Heart right ventricle (tissue), 16 donors: ENCODE measurements around the gene HOXA2. TPM values are rescaled to one million over a fixed set of nuclear protein-coding genes. Genes with fewer than 3 reads are reported as not detected.

Experiments
- ATAC-seq, 8 donors: fragments of 200-7000 bp; cut with Tn5 transposase; one replicate each; pipeline ENCODE4 v1.9.1; 2020; ENCODE audit warnings: mild to moderate bottlenecking in 8 of 8, moderate library complexity in 8 of 8, moderate number of reproducible peaks in 1 of 8
- DNase-seq, 2 donors: peaks; one replicate each; pipeline ENCODE4 v3.0.0-alpha.2; 2020
- H3K27ac ChIP-seq, 10 donors: fragments of 200-600 bp; sonication (generic) in 2 of 10; one replicate each; pipeline versions ENCODE4 v1.5.0 to v1.8.0; 2020 to 2022; ENCODE audit warnings: mild to moderate bottlenecking in 3 of 10
- H3K27me3 ChIP-seq, 7 donors: fragments of 200-600 bp; one replicate each; pipeline ENCODE4 v1.8.0; 2021 to 2022; ENCODE audit warnings: mild to moderate bottlenecking in 2 of 7
- H3K36me3 ChIP-seq, 9 donors: fragments of 200-600 bp; sonication (generic) in 1 of 9; one replicate each; pipeline versions ENCODE4 v1.5.0 to v1.8.0; 2020 to 2022; ENCODE audit warnings: mild to moderate bottlenecking in 2 of 9
- H3K4me1 ChIP-seq, 9 donors: fragments of 200-600 bp; sonication (generic) in 1 of 9; one replicate each; pipeline versions ENCODE4 v1.5.0 to v1.8.0; 2020 to 2022; ENCODE audit warnings: mild to moderate bottlenecking in 4 of 9
- H3K4me3 ChIP-seq, 10 donors: fragments of 200-600 bp; sonication (generic) in 2 of 10; one replicate each; pipeline versions ENCODE4 v1.5.0 to v1.8.0; 2020 to 2022; ENCODE audit warnings: mild to moderate bottlenecking in 7 of 10, moderate library complexity in 2 of 10
- H3K9me3 ChIP-seq, 11 donors: fragments of 200-600 bp in 10 of 11; sonication (generic) in 2 of 11; one replicate each; pipeline versions ENCODE4 v1.5.0 to v1.8.0; 2013 to 2022; ENCODE audit warnings: mild to moderate bottlenecking in 2 of 11, control low read depth in 1 of 11, moderate library complexity in 1 of 11
- WGBS, 2 donors: extraction: QIAGEN DNeasy Blood & Tissue Kit; methylation state at CpG; one replicate each; pipeline ENCODE4 v1.1.7; 2013; ENCODE audit warnings: inconsistent platforms in 1 of 2; 5-methylcytosine and 5-hydroxymethylcytosine counted together
- intact Hi-C, 10 donors: fragments of 100-400 bp; cut with DNase I; formaldehyde crosslinking; loops; one replicate each; pipeline versions ENCODE4 v1.11.1 to v1.14.2; 2022
- polyA plus RNA-seq, 2 donors: library from polyadenylated mRNA; stranded (reverse); fragments of 200-250 nt; gene quantifications; one replicate each; pipeline ENCODE4 v1.2.3, GENCODE V29; 2013
- total RNA-seq, 10 donors: library from RNA; stranded (reverse); fragmentation: NEBNext Ultra II Directional in 3 of 10; extraction: Animal tissue kit (Norgen Biotek cat#: 25700) in 3 of 10; gene quantifications; one replicate each; pipeline versions ENCODE4 v1.2.1 to v1.2.4, GENCODE V29; 2021 to 2023
- TF ChIP-seq, protein P1 (sequence below), 9 donors: fragments of 200-600 bp; sonication (generic) in 2 of 9; IDR thresholded peaks; one replicate each; pipeline versions ENCODE4 v1.5.0 to v1.8.0; 2021 to 2022; ENCODE audit warnings: antibody characterized with exemption in 9 of 9, mild to moderate bottlenecking in 5 of 9, moderate library complexity in 1 of 9
- donor health status: Arrhythmogenic right ventricular cardiomyopathy.
- donor health status: ischemic (EF 13 %, LVEDD 7.1; RV severe dilation, severe dysfunction).
- donor health status: healthy with polysubstance abuse.
- donor health status: DM: no; HTN: yes; CAD: no.
- donor health status: DM: no; HTN: no; CAD: no.
- donor health status: ischemic (EF 25% LVEDD 6.9; RV normal size, moderate dysfunction).
- donor health status: ischemic (EF 25% LVEDD 5.7; RV mildly dilated, moderate dysfunction).
- donor health status: healthy.
- donor health status: DM: yes; HTN: yes; CAD: no.
- donor health status: Ischemic cardiomyopathy.
- donor health status: ischemic (EF 35%, LVEDD 5.7; RV mildly dilated, moderate dysfunction).
- donor health status: nonischemic (EF 11% LVEDD 7.7; RV severe dilation, severe dysfunction).
- donor health status: DM: yes; HTN: yes; CAD: no.
- donor health status: PGD.
- donor health status: ischemic (EF 29% LVEDD 5.4; RV normal size, mild dysfunction).
- donor health status: nonischemic (EF 23%, LVEDD 6.1; RV moderate dilation, normal function).

The HOXA2 gene
- total and polyA plus RNA-seq, 12 donors, result 0.10 to 0.23 (median 0.19) TPM; not detected in 8

- WGBS, 2 donors, result 26 to 28% methylated on average over 6 of the region's 6 CpGs
- Histone ChIP-seq H3K36me3 (no peaks in the 10 kb centered on the region), H3K4me3 (no peak overlapping the region), H3K9me3 (no peaks in the 10 kb centered on the region), H3K4me1 (peaks cover 0 to 14% (median 0%) of the 10 kb centered on the region in 9 donors), H3K27ac (no peak overlapping the region), H3K27me3 (peaks cover 45 to 100% (median 99%) of the 10 kb centered on the region in 7 donors)
- ATAC-seq, result no peak
- intact Hi-C loops, result loop anchor here in 1 of 10 donors (5.0 kb wide), 1 partner anchor 36 kb away; the partner anchor contains the start of gene HOXA1
- TF ChIP-seq, protein P1, sequence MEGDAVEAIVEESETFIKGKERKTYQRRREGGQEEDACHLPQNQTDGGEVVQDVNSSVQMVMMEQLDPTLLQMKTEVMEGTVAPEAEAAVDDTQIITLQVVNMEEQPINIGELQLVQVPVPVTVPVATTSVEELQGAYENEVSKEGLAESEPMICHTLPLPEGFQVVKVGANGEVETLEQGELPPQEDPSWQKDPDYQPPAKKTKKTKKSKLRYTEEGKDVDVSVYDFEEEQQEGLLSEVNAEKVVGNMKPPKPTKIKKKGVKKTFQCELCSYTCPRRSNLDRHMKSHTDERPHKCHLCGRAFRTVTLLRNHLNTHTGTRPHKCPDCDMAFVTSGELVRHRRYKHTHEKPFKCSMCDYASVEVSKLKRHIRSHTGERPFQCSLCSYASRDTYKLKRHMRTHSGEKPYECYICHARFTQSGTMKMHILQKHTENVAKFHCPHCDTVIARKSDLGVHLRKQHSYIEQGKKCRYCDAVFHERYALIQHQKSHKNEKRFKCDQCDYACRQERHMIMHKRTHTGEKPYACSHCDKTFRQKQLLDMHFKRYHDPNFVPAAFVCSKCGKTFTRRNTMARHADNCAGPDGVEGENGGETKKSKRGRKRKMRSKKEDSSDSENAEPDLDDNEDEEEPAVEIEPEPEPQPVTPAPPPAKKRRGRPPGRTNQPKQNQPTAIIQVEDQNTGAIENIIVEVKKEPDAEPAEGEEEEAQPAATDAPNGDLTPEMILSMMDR (IDR thresholded peaks at IDR 0.05), result no peak
- DNase-seq, result no peak
Measured at GRCh38 chr7:27132978-27133377, 30.5 kb upstream of the HOXA2 start.

GRCh38 chr7:27132214-27132613 lies 29.7 kb upstream of the HOXA2 start:
- WGBS, 2 donors, result 32 to 41% methylated on average over 2 of the region's 2 CpGs
- H3K4me1 ChIP-seq, result peaks cover 0 to 14% (median 0%) of the 10 kb centered on the region in 9 donors

DNA sequence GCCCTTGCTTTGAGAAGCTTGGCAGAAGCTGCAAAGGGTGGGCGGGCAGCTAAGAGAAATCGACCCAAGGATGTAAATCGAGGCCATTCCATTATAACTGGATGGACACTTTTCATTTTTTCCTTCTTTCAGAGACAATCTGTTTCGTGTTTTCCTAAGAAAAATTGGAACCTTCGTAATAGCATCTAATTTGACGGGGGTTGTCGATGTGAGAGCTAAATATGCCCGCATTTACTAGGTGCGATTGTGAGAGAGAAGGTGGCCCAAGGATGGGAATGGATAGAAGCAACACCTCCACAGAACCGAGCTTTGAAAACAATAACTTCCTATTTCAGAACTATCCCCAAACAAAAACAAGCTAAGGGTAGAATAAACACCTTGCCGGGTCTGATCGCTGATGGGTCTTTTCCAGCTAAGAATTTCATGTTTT lies 28.9 kb upstream of the HOXA2 start:
- Histone ChIP-seq H3K27ac (peak overlapping the region in 2 of 10 donors; percentile 60 to 73), H3K4me1 (peaks cover 0 to 14% (median 0%) of the 10 kb centered on the region in 9 donors), H3K36me3 (no peaks in the 10 kb centered on the region), H3K27me3 (peaks cover 45 to 100% (median 99%) of the 10 kb centered on the region in 7 donors), H3K9me3 (no peaks in the 10 kb centered on the region), H3K4me3 (peak overlapping the region in 9 of 10 donors; percentile 17 to 58 (median 48))
- 19 to 20% methylated on average over 12 of the region's 12 CpGs for WGBS, 2 donors
- ATAC-seq (no peak), DNase-seq (no peak)
- intact Hi-C loops, result loop anchor here in 1 of 10 donors (5.0 kb wide), 1 partner anchor 34 kb away; the partner anchor contains the start of gene HOXA1
- TF ChIP-seq, protein P1 (IDR thresholded peaks at IDR 0.05), result no peak

More at GRCh38 chr7:27132214-27132613, 29.7 kb upstream of the HOXA2 start:
- TF ChIP-seq, protein P1 (IDR thresholded peaks at IDR 0.05), result no peak
- Histone ChIP-seq H3K27me3 (peaks cover 45 to 100% (median 99%) of the 10 kb centered on the region in 7 donors), H3K4me3 (no peak overlapping the region), H3K36me3 (no peaks in the 10 kb centered on the region), H3K27ac (no peak overlapping the region), H3K9me3 (no peaks in the 10 kb centered on the region)
- ATAC-seq (no peak), DNase-seq (no peak)
- intact Hi-C loops, result loop anchor here in 1 of 10 donors (5.0 kb wide), 1 partner anchor 35 kb away; the partner anchor contains the start of gene HOXA1

DNA sequence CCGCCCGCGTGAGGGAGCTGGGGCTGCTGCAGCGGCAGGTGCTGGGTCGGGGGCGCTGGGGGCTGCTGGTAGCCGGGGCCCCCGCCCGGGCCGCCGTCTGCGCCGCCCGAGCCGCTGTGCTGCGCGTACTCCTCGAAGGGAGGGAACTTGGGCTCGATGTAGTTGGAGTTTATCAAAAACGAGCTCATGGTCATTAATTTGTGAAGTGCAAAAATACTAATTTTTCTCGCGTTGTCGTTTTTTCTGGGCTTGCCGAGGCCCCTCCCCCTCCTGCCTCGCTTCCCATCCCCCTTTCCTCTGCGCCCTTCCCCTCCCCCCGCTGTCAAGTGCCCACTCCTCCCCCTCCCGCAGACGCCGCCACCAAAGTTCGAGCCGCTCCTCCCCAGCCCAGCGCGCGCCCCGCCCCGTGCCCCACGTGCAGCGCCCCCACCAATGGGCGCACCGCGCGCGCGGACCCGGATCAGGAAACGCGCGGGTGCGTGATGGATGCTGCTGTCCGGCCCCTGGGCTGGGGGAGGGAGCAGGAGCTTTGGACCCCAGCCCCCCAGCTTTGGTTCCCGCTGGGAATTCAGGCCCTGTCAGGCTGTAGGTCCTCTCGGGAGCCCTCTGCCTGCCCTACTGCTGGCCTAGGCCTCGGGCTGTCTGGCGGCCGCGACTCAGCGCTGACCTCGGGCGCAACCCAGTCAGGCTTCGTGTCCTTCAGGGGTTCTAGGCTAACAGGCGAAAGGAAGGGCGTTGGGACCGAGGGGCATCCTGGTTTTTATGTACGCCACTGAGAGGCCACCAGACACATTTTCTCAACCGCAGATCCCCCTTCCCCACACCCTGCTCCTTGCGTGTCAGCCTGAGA lies 28.3 kb upstream of the HOXA2 start, which contains the start of gene HOXA4:
TSS of gene HOXA4 (minus strand) at position 218 of the 850 bp plus-strand sequence. CDS start at position 194, 24 bp downstream.
- intact Hi-C loops, result loop anchor here in 1 of 10 donors (5.0 kb wide), 1 partner anchor 33 kb away; the partner anchor contains the start of gene HOXA1
- Histone ChIP-seq H3K4me3 (peak within 1 kb of the TSS; percentile 17 to 58 (median 48)), H3K4me1 (peaks cover 0 to 14% (median 0%) of the 10 kb centered on the region in 9 donors), H3K27ac (peak within 1 kb of the TSS in 7 of 10 donors; percentile 28 to 88 (median 70)), H3K36me3 (no peaks in the 10 kb centered on the region), H3K27me3 (peaks cover 45 to 100% (median 99%) of the 10 kb centered on the region in 7 donors), H3K9me3 (no peaks in the 10 kb centered on the region)
- ATAC-seq (peak; percentile 62 to 94 (median 87)), DNase-seq (peak; percentile 61 to 63)
- 1 to 6% methylated on average over 65 to 67 of the region's 67 CpGs for WGBS, 2 donors
- TF ChIP-seq, protein P1 (IDR thresholded peaks at IDR 0.05), result no peak
